Activated naive CD8-positive, alpha-beta T cell treated with anti-CD3 and anti-CD28 coated beads for 36 hours (primary cell): ENCODE data around the gene TRAK1. TPM values are rescaled to one million over a fixed set of nuclear protein-coding genes. Genes with fewer than 3 reads are reported as not detected.

ENCODE experiments used
- DNase-seq: peaks from one replicate; pipeline ENCODE4 v3.0.0; 2021
- H3K27ac Mint-ChIP-seq: one replicate; pipeline ENCODE4 v1.8.0; 2022; ENCODE audit warnings: mild to moderate bottlenecking, moderate library complexity, mixed read lengths
- H3K27me3 Mint-ChIP-seq: one replicate; pipeline ENCODE4 v1.8.0; 2022; ENCODE audit warnings: mild to moderate bottlenecking, mixed read lengths
- H3K36me3 Mint-ChIP-seq: one replicate; pipeline ENCODE4 v1.8.0; 2021; ENCODE audit warnings: mild to moderate bottlenecking, mixed read lengths
- H3K4me1 Mint-ChIP-seq: one replicate; pipeline ENCODE4 v1.8.0; 2021; ENCODE audit warnings: mixed read lengths
- H3K4me3 Mint-ChIP-seq: one replicate; pipeline ENCODE4 v1.8.0; 2022; ENCODE audit warnings: mild to moderate bottlenecking, moderate library complexity, mixed read lengths
- H3K9me3 Mint-ChIP-seq: one replicate; pipeline ENCODE4 v1.8.0; 2022; ENCODE audit warnings: mixed read lengths
- total RNA-seq, 2 experiments: library from RNA; stranded (reverse); gene quantifications; one replicate each; pipeline ENCODE4 v1.2.3, GENCODE V29; 2021

The TRAK1 gene
- total RNA-seq, 2 experiments from 2014 or later, result 22.3 to 22.8 TPM

DNA sequence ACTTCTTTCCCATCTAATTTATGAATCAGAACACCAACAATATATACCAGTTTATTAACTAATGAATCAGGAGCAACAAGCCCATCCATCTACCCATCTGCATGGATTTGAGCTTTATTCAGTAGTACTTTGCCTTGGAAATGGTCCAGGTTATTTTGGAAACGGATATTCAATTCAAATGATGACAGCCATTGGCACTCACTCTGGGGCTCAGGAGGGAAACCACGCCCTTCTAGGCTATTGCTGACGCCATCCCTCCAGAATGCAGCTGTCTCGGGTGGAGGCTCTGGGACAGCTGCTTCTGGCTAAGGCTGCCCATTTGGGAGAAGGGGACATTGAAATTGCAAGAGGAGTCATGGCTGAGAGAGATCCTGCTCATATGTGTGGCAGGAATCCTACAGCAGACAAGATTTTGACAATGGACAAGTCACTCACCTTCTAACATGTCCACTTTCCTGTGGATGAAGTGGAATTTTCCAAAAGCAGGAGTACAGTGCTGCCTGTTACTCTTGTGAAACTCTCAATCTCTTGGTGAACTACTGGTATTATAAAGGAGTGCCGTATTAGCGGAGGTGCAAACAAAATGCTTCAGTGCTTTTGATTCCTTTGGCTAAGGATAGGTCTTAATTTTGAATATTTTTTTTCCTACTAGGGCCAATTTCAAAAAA, 29.3 kb upstream of the TRAK1 start:
- Mint-ChIP-seq H3K4me3 (no peak overlapping the region), H3K9me3 (no peaks in the 10 kb centered on the region), H3K27ac (no peak overlapping the region)

DNA sequence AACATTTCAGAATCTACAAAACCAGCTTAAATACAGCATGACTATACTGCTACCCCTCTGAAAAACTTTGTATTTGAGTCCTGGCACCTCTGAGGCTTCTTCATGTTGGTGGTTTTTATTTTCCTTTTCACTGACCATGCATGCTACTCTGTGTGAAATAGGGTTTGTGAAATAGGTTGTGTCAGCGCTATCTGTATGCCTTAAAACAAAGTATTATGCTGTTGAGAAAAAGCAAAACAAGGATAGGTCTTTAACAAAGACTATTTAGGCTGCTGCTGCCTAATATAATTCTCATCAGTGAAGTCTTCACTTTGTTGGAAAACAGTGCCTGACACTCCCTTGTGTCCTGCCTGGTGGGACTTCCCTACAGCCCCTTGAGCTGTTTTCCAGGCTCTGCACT, 28.7 kb upstream of the TRAK1 start:
- Mint-ChIP-seq H3K4me1 (peaks cover 19% of the 10 kb centered on the region), H3K9me3 (no peaks in the 10 kb centered on the region), H3K36me3 (no peaks in the 10 kb centered on the region), H3K27ac (no peak overlapping the region), H3K4me3 (no peak overlapping the region), H3K27me3 (no peaks in the 10 kb centered on the region)
- no peak for DNase-seq

More for the DNA sequence above, 29.3 kb upstream of the TRAK1 start:
- H3K27me3 Mint-ChIP-seq, result no peaks in the 10 kb centered on the region
- peaks cover 16% of the 10 kb centered on the region for H3K4me1 Mint-ChIP-seq
- H3K36me3 Mint-ChIP-seq, result no peaks in the 10 kb centered on the region
- no peak for DNase-seq

DNA sequence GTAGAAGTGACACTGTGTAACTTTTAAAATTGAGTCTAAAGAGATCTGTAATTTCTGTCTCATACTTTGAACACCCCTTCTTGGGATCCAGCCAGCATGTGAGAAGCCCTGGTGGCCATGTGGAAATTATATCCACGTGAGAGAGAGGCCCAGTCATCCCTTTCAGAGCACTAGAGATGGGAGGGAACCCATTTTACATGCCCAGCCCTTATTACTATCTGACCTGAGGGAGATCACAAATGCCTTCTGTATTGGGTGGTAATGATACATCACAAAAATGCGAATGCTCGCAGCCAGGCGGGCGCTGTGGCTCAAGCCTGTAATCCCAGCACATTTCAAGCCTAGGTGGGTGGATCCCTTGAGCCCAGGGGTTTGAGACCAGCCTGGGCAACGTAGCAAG, 27.3 kb upstream of the TRAK1 start:
- no peak overlapping the region for H3K4me3 Mint-ChIP-seq
- H3K27ac Mint-ChIP-seq, result no peak overlapping the region
- DNase-seq, result no peak
- no peaks in the 10 kb centered on the region for H3K9me3 Mint-ChIP-seq
- no peaks in the 10 kb centered on the region for H3K27me3 Mint-ChIP-seq
- H3K36me3 Mint-ChIP-seq, result no peaks in the 10 kb centered on the region
- H3K4me1 Mint-ChIP-seq, result peaks cover 20% of the 10 kb centered on the region

DNA sequence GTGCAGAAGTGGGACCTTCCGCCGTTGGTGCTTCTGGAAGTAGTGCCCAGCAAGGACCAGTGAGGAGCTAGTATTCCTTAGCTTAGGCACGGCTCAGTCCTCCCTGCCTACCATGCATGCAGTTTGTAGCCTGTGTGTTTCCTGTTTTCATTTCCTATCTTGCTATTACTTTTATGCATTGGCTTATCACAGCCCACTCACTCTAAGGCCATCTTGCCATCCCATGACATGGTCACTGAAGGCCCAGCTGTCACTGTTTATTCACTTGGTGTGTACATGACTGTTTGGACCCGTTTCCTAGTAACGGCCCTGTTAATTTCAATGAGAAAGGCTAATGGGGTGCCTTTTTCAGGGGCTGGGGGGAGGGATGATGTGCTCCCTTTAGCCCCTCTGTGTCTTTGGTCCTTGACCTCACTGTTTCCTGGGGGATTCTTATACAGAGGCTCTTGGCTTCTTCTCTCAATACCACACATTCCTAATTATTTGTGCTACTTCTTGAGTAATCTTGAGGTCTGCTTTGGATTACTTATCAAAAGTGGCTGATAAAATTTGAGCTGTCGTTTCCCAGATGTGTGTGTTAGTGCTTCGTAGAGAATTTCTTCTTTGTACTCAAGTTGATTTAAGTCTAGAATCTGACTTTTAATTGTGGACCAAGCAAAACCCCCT, 24.5 kb upstream of the TRAK1 start:
- Mint-ChIP-seq H3K9me3 (no peaks in the 10 kb centered on the region), H3K4me3 (no peak overlapping the region), H3K4me1 (peaks cover 17% of the 10 kb centered on the region), H3K36me3 (no peaks in the 10 kb centered on the region), H3K27me3 (no peaks in the 10 kb centered on the region), H3K27ac (no peak overlapping the region)
- DNase-seq, result no peak

DNA sequence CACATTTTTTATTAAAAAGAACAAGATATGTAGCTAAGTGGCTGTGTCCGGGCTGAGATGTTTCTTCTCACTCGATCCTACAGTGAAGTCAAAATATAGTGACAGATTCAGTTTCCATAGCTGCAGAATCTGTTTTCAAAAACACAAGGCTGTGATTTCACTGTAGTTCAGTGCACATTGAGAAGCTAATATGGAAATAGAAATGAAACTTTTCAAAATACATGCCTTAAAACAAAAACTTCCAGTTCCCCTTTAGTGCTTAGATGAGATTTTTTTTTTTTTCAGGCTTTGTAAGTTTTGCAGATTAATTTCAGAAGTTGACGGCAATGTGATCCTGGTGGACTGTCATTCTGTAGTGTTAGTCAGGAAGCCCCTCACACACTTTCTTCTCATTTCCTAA, 23.8 kb upstream of the TRAK1 start:
- H3K9me3 Mint-ChIP-seq, result no peaks in the 10 kb centered on the region
- H3K27ac Mint-ChIP-seq, result no peak overlapping the region
- H3K27me3 Mint-ChIP-seq, result no peaks in the 10 kb centered on the region
- H3K4me3 Mint-ChIP-seq, result no peak overlapping the region
- peaks cover 22% of the 10 kb centered on the region for H3K4me1 Mint-ChIP-seq
- H3K36me3 Mint-ChIP-seq, result no peaks in the 10 kb centered on the region
- DNase-seq, result no peak

DNA sequence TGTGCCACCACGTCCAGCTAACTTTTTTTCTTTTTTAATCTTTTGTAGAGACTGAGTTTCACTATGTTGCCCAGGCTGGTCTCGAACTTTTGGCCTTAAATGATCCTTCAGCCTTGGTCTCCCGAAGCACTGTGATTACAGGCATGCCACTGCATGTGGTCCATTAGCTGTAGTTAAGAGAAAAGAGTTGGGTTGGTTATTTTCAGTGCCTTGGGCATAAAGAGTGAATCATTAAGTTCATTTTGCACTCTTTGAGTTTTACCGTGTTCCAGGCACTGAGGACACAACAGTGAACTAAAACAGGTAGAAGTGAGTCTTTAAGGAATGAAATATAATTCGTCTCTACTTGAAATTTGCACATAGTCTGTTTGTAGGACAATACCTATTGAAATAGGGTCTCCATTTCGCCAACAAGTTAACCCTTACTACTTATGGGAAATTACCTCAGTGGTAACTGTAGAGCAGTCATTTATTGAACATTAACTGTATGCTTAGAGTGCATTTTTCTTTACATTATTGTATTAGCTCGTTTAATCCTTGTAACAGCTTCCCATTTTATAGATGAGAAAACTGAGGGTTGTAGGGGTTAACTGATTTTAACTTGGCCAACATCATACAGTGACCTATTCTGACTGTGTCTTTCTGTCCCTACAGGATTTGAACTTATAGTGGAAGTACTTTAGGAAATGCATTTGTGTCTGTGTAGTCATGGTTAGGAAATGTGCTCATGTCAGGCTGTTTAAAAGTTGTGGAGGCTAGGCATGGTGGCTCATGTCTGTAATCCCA, 22.7 kb upstream of the TRAK1 start:
- no peaks in the 10 kb centered on the region for H3K9me3 Mint-ChIP-seq
- H3K4me1 Mint-ChIP-seq, result peaks cover 28% of the 10 kb centered on the region
- no peaks in the 10 kb centered on the region for H3K27me3 Mint-ChIP-seq
- no peak overlapping the region for H3K4me3 Mint-ChIP-seq
- no peak for DNase-seq
- H3K36me3 Mint-ChIP-seq, result no peaks in the 10 kb centered on the region
- no peak overlapping the region for H3K27ac Mint-ChIP-seq

DNA sequence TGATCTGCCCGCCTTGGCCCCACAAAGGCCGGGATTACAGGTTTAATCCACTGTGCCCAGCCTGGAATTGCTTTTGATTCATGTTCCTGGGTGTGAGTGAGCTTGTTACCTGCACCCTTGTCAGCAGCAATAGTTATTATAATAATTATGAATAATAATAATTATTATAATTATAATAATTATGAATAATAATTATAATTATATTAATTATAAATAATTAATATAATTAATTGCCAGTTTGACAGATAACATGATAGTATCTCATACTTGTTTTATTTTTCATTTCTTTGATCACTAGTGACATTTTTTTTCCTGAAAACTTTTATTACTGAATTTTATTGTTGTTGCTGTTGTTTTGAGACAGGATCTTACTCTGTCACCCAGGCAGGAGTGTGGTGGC, 21.1 kb upstream of the TRAK1 start:
- H3K36me3 Mint-ChIP-seq, result no peaks in the 10 kb centered on the region
- H3K4me1 Mint-ChIP-seq, result peaks cover 28% of the 10 kb centered on the region
- H3K4me3 Mint-ChIP-seq, result no peak overlapping the region
- no peaks in the 10 kb centered on the region for H3K27me3 Mint-ChIP-seq
- H3K9me3 Mint-ChIP-seq, result no peaks in the 10 kb centered on the region
- H3K27ac Mint-ChIP-seq, result no peak overlapping the region
- DNase-seq, result no peak

DNA sequence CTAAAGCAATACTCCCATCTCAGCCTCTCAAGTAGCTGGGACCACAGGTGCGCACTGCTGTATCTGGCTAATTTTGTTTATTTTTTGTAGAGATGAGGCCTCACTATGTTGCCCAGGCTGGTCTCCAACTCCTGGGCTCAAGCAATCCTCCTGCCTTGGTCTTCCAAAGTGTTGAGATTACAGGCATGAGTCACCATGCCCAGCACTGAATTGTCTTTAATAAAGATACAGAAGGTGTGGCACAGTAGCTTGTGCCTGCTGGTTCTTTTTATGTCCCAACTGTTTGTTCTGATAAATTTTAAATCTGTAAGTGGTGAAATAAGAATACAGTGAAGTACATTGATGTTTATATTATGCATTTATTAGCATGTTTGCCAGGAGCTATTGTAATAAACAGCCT, 20.6 kb upstream of the TRAK1 start:
- peaks cover 3% of the 10 kb centered on the region for H3K36me3 Mint-ChIP-seq
- no peaks in the 10 kb centered on the region for H3K9me3 Mint-ChIP-seq
- peaks cover 28% of the 10 kb centered on the region for H3K4me1 Mint-ChIP-seq
- H3K4me3 Mint-ChIP-seq, result no peak overlapping the region
- no peak for DNase-seq
- H3K27me3 Mint-ChIP-seq, result no peaks in the 10 kb centered on the region
- no peak overlapping the region for H3K27ac Mint-ChIP-seq

DNA sequence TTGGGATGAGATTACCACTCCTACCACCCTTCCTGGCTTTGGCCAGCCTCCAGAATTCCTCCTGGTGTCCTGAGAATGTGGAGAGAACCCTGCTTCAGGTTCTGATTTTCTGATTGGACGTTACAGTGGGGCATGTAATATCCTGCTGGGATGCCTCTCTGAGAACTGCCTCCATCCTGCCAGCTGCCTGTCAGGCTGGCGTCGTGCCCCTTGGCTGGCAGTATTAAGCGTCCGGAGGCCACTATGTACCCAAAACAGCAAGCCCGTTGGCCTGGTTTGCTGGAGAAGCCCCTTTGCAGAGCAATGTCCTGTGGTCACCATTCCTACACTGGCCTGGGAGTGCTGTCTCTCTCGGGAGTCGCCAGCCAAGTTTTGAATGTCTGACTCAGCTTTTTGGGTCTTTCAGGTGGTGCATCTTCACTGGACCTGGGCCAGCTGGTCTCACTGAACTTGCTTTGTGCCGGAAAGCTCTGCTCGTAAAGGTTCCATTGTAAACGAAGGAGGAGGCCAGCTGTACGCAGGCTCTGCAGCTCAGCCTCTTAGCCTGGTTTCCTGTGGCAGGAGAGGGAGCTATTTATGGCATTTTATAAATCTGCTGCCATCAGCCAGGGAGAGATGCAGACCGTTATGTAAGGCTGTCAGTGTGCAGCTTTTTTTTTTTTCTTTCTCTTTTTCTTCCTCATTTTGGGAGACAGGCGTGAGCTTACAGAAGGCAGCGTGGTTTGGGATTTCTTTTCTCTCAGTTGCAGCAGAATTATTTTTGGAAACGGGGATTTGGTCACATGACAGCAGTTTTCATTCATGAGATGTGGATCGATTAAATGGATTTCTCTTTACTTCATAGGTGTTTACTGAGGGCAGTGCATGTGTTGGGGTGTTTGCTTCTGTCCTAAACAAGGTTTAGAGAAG, 19.0 kb upstream of the TRAK1 start:
- no peaks in the 10 kb centered on the region for H3K27me3 Mint-ChIP-seq
- DNase-seq, result no peak
- peaks cover 10% of the 10 kb centered on the region for H3K36me3 Mint-ChIP-seq
- peaks cover 19% of the 10 kb centered on the region for H3K4me1 Mint-ChIP-seq
- H3K27ac Mint-ChIP-seq, result no peak overlapping the region
- H3K4me3 Mint-ChIP-seq, result no peak overlapping the region
- no peaks in the 10 kb centered on the region for H3K9me3 Mint-ChIP-seq

DNA sequence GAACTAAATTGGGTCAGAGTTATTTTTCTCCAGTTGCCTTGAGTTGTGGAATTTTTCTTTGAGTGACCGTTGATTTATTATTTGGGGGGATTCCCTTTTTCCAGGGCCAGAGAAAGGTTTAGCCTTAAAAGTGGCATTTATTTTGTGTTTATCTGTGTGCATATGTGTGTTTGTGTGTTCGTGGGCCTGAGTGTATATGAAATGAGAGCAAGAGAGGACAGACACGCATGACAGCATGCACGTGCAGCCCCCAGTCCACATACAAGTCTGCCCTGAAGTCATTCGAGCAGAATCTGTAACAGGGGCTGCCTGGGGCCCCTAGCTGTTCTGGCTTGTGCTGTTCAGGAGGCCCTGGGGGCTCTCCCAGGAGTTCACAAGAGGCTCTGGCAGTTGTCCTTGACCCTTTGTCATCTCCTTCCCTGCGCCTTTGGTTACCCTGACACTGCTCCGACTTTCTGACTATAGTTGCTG, 18.3 kb upstream of the TRAK1 start:
- Mint-ChIP-seq H3K4me3 (no peak overlapping the region), H3K4me1 (peaks cover 17% of the 10 kb centered on the region), H3K36me3 (peaks cover 12% of the 10 kb centered on the region), H3K27ac (no peak overlapping the region), H3K9me3 (peaks cover 2% of the 10 kb centered on the region), H3K27me3 (no peaks in the 10 kb centered on the region)
- DNase-seq, result no peak

DNA sequence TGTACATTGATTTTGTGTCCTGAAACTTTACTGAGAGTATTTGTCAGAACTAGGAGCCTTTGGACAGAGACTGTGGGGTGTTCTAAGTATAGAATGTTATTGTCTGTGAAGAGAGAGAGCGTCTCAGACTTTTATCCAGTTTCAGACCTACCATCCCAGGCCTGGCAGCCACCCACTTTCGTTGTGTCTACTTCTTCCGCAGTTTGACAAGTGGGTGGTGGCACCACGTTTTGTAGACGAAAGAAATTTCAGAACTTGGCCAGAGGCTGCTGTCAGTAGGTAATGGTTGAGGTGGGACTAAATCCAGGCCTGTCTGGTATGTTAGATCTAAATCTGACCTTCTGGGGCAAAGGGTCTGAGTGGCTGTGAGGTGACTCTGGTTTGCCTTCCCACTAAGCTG, 13.4 kb upstream of the TRAK1 start:
- H3K4me1 Mint-ChIP-seq, result peaks cover 37% of the 10 kb centered on the region
- no peak overlapping the region for H3K27ac Mint-ChIP-seq
- H3K9me3 Mint-ChIP-seq, result peaks cover 4% of the 10 kb centered on the region
- DNase-seq, result no peak
- no peaks in the 10 kb centered on the region for H3K27me3 Mint-ChIP-seq
- peaks cover 17% of the 10 kb centered on the region for H3K36me3 Mint-ChIP-seq
- H3K4me3 Mint-ChIP-seq, result no peak overlapping the region

DNA sequence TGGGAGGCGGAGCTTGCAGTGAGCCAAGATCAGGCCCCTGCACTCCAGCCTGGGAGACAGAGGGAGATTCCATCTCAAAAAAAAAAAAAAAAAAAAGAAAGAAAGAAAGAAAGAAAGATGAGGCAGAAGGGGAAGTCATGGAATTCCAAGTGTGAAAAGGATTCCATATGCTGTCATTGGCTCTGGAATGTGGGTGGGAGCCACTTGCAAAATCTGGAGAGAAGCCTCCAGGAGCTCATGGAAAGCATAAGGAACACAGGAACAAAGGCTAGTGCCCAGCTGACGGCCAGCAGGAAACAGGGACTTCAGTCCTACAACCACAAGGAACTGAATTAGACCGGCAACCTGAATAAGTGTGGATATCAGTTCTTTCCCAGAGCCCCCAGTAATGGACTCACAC, 12.5 kb upstream of the TRAK1 start:
- DNase-seq, result no peak
- H3K27ac Mint-ChIP-seq, result no peak overlapping the region
- H3K27me3 Mint-ChIP-seq, result no peaks in the 10 kb centered on the region
- H3K4me3 Mint-ChIP-seq, result no peak overlapping the region
- peaks cover 17% of the 10 kb centered on the region for H3K36me3 Mint-ChIP-seq
- H3K9me3 Mint-ChIP-seq, result peaks cover 4% of the 10 kb centered on the region
- H3K4me1 Mint-ChIP-seq, result peaks cover 44% of the 10 kb centered on the region

DNA sequence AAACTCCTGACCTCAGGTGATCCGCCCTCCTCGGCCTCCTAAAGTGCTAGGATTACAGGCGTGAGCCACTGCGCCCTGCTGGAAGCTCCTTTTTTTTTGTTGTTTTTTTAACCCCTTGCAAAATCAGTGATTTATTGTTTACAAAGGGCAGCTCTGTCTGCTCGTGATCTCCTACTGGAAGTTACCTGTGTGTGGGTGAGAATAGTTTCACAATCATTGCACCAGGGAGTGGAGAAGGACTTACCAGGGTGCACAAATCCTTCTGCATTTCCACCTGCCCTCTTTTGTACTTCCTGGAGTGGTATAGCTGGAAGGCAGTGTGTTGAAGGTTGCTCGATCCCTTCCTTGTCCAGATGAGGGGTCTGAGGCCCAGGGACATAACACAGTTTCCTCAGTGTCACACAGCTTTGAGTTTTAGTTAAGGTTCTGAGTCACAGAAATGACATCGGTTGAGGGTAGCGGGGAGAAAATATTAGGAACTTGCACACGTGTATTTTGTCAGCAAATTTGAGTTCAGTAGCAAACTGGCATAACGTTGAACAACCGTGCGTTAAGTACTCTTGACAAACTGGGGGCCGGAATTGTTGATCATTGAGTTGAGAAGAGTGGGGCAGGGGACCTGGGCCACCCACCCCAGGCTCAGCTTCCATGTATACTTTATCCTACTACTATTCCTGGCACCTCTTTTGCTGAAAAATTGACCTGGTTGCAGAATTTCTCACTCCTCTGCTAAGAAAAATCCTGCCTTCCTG, 11.3 kb upstream of the TRAK1 start:
- Mint-ChIP-seq H3K36me3 (peaks cover 17% of the 10 kb centered on the region), H3K9me3 (peaks cover 4% of the 10 kb centered on the region), H3K27ac (no peak overlapping the region), H3K4me1 (peaks cover 49% of the 10 kb centered on the region), H3K27me3 (no peaks in the 10 kb centered on the region), H3K4me3 (no peak overlapping the region)
- no peak for DNase-seq

DNA sequence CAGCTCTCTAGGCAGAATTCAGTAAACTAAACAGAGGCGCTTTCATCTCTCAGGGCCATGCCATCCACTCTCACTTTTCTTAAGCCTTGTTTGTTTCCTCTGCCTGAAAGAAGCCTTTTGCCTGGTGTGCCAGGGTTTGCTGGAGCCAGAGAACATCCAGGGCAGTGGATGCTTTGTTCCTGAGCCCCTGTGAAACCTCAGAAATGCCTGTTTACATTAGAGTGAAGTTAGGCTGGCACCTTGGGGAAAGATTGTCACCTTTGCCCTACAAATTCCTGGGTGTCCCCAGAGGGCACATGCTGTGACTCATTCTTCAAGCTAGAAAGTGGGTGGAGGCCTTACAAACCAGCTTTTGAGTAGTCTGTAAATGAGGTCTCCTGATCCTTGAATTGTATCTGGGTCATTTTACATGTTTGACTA, 10.7 kb upstream of the TRAK1 start:
- Mint-ChIP-seq H3K9me3 (peaks cover 4% of the 10 kb centered on the region), H3K27ac (peak overlapping the region; percentile 72), H3K27me3 (no peaks in the 10 kb centered on the region), H3K36me3 (peaks cover 16% of the 10 kb centered on the region), H3K4me1 (peaks cover 53% of the 10 kb centered on the region), H3K4me3 (no peak overlapping the region)
- DNase-seq, result no peak
